GM11168 (cell line): Measurements from ENCODE around the gene OR56B4.
"Not testable (repeated sequence)": the region's sequence is repeated elsewhere in the genome, so short reads cannot be mapped to it uniquely, and the experiment has no call there.

Source experiments
- in situ Hi-C: fragments of 300-500 bp; cut with MboI; formaldehyde crosslinking; loops from one replicate; pipeline ENCODE4 v1.12.0; 2022; ENCODE audit warnings: low sequenced_read_pairs; ENCODE audit not compliant: unreplicated experiment

The OR56B4 gene

GRCh38 chr11:6142936-6143335, 35.5 kb downstream of the OR56B4 start:
- in situ Hi-C loops, result no loop called here

- in situ Hi-C loops, result not testable (repeated sequence)
These were observed 36.3 kb downstream of the OR56B4 start for GRCh38 chr11:6143737-6144136.

GRCh38 chr11:6151117-6151516, 43.6 kb downstream of the OR56B4 start:
- in situ Hi-C loops, result no loop called here

GRCh38 chr11:6152126-6152525, 44.6 kb downstream of the OR56B4 start:
- in situ Hi-C loops, result no loop called here

GRCh38 chr11:6156628-6157359, 49.3 kb downstream of the OR56B4 start:
- in situ Hi-C loops, result no loop called here
